Coronary artery (tissue), 2 donors: ENCODE measurements around the gene TFCP2L1.

Experiments
- DNase-seq: peaks from one replicate; pipeline ENCODE4 v3.0.0-alpha.2; 2017; ENCODE audit warnings: low spot score
- H3K27ac ChIP-seq, 2 donors: fragments of 200-600 bp; sonication (generic); one replicate each; pipeline ENCODE4 v1.5.1; 2016 to 2019
- H3K4me3 ChIP-seq: fragments of 200-600 bp; sonication (generic); 2 replicates; pipeline ENCODE4 v1.5.1; 2016; ENCODE audit warnings: mild to moderate bottlenecking, moderate library complexity
- CTCF ChIP-seq: fragments of 200-600 bp; sonication (generic); IDR thresholded peaks from one replicate; pipeline ENCODE4 v1.5.1; 2019; ENCODE audit warnings: antibody characterized with exemption

The TFCP2L1 gene

GRCh38 chr2:121191191-121192170 lies 93.5 kb downstream of the TFCP2L1 start:
- no peak for TF ChIP-seq CTCF
- H3K27ac ChIP-seq, result no peak overlapping the region
- DNase-seq, result no peak
- no peak overlapping the region for H3K4me3 ChIP-seq

GRCh38 chr2:121189661-121190381 lies 95.2 kb downstream of the TFCP2L1 start:
- Histone ChIP-seq H3K27ac (no peak overlapping the region), H3K4me3 (no peak overlapping the region)
- no peak for TF ChIP-seq CTCF
- no peak for DNase-seq

GRCh38 chr2:121189011-121189410 lies 96.0 kb downstream of the TFCP2L1 start:
- no peak for DNase-seq
- Histone ChIP-seq H3K27ac (no peak overlapping the region), H3K4me3 (no peak overlapping the region)
- no peak for TF ChIP-seq CTCF

GRCh38 chr2:121187982-121188411 lies 97.0 kb downstream of the TFCP2L1 start:
- Histone ChIP-seq H3K27ac (no peak overlapping the region), H3K4me3 (no peak overlapping the region)
- peak; percentile 54 for DNase-seq
- TF ChIP-seq CTCF, result no peak

GRCh38 chr2:121187351-121187981 lies 97.5 kb downstream of the TFCP2L1 start:
- no peak overlapping the region for H3K4me3 ChIP-seq
- no peak overlapping the region for H3K27ac ChIP-seq
- peak; percentile 62 for DNase-seq
- no peak for TF ChIP-seq CTCF

- TF ChIP-seq CTCF, result no peak
- Histone ChIP-seq H3K27ac (no peak overlapping the region), H3K4me3 (no peak overlapping the region)
- DNase-seq, result peak; percentile 40
Measured at GRCh38 chr2:121186261-121186660, 98.7 kb downstream of the TFCP2L1 start.
